ENCODE measurements around the gene MRPL46. TPM values are rescaled to one million over a fixed set of nuclear protein-coding genes. Genes with fewer than 3 reads are reported as not detected.
A peak's percentile ranks its signal among the peaks of the same experiment; 100 is the strongest.

MRPL46 gene
- total and polyA plus RNA-seq, 2 of the 8 experiments (the other 6 are each of a cell fraction or from before 2014, with no cell fraction given), result 17.2 to 24.5 TPM

DNA sequence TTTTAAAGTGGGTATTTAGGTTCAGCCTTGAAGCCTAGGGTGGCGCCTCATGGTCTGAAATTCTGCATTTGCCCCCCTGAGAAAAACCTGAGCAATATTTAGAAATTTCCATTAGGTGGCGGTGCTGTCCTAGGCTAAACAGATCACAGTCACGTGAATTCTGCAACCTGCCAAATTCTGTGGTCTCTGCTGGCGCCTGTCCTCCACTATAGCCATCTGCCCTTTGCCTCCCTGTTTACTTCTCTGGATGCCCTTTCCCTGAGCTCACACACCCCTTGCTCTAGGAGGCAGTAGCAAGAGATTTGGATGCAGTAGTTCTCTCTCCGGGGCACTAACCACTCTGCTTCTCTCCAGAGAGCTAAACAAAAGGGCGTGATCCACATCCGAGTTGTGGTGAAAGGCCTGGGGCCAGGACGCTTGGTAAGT, 9.5 kb upstream of the MRPL46 start:
- Histone ChIP-seq H2BK12ac (ENCODE audit: low read depth, low read length) (no peak overlapping the region), H3K79me1 (ENCODE audit: low read depth, low read length) (no peaks in the 10 kb centered on the region; the same call in 1 of the 2 replicates), H3K4ac (replicated peaks; ENCODE audit: insufficient read length, low read depth, low read length) (no peak overlapping the region), H3K27ac (ENCODE audit: low read depth, low read length) (no peak overlapping the region), H2BK15ac (ENCODE audit: low read length) (0 out of 2 replicates have a peak overlapping the region, but pooled peaks have one; percentile 61), H3K9ac (replicated peaks in 1 of 4; ENCODE audit: extremely low read depth in 1 of 4, low read depth in 3 of 4, low read length in 3 of 4) (no peak overlapping the region), H2BK5ac (ENCODE audit: low read depth, low read length) (no peak overlapping the region; the same call in 1 of the 2 replicates), H2AFZ (ENCODE audit: low read length) (no peak overlapping the region), H4K8ac (ENCODE audit: extremely low read depth, insufficient read depth, low read length) (no peak overlapping the region), H3K27me3 (replicated peaks in 1 of 4; ENCODE audit: control insufficient read depth in 3 of 4, extremely low read depth in 1 of 4, insufficient read depth in 3 of 4, low read length in 3 of 4) (no peaks in the 10 kb centered on the region), H2AK5ac (ENCODE audit: low read depth, low read length) (no peak overlapping the region), H3K23me2 (ENCODE audit: low read depth, low read length) (no peaks in the 10 kb centered on the region), H3K36me3 (ENCODE audit: control insufficient read depth in 2 of 4, insufficient read depth in 4 of 4, low read length in 3 of 4) (peaks cover 2 to 21% (median 16%) of the 10 kb centered on the region in 4 experiments; a peak in 6 of 8 replicates), H3K23ac (ENCODE audit: insufficient read length) (no peak overlapping the region), H3K14ac (ENCODE audit: insufficient read length) (no peak overlapping the region), H3K79me2 (ENCODE audit: control insufficient read depth in 1 of 2, insufficient read depth in 2 of 2, low read length in 2 of 2) (no peaks in the 10 kb centered on the region), H3K18ac (ENCODE audit: extremely low read depth, low read length) (no peak overlapping the region), H4K91ac (replicated peaks; ENCODE audit: insufficient read length, low read length) (no peak overlapping the region), H3K56ac (replicated peaks; ENCODE audit: insufficient read length, low read depth, low read length) (no peak overlapping the region), H3K4me3 (ENCODE audit: extremely low read depth in 1 of 4, insufficient read depth in 2 of 4, low read depth in 3 of 4, low read length in 4 of 4) (no peak overlapping the region), H3K9me3 (ENCODE audit: insufficient read depth in 2 of 2, low read depth in 1 of 2, low read length in 1 of 2) (no peaks in the 10 kb centered on the region), H2BK120ac (replicated peaks; ENCODE audit: low read depth, low read length) (no peak overlapping the region), H3K4me2 (ENCODE audit: insufficient read depth in 1 of 2, low read depth in 2 of 2, low read length in 2 of 2) (no peak overlapping the region), H4K20me1 (replicated peaks in 1 of 2; ENCODE audit: control insufficient read depth in 1 of 2, insufficient read depth in 2 of 2, low read length in 2 of 2) (peaks cover 2 to 7% of the 10 kb centered on the region in 2 experiments), H4K5ac (ENCODE audit: insufficient read length, low read depth, low read length) (no peak overlapping the region), H2BK20ac (ENCODE audit: low read length) (no peak overlapping the region), H3K4me1 (replicated peaks in 1 of 4; ENCODE audit: control insufficient read depth in 3 of 4, insufficient read depth in 4 of 4, low read length in 3 of 4) (no peaks in the 10 kb centered on the region)
- FAIRE-seq, result peak; percentile 90
- ChIA-PET CTCF (ENCODE audit: partially characterized antibody) (interaction anchor here (0.5 to 5.2 kb wide), 21 partner anchors 10 to 358 kb away, joined by 3 to 32 read pairs (median 4); partner anchors contain the start of gene ISG20), POLR2A (ENCODE audit: partially characterized antibody) (interaction anchor here (4.4 kb wide), 1 partner anchor 9 kb away, joined by 25 read pairs; the partner anchor contains the start of genes MRPL46 and MRPS11)
- WGBS, 2 experiments (ENCODE audit: extremely low coverage in 1 of 2, insufficient coverage in 1 of 2, insufficient read length in 1 of 2, insufficient replicate concordance in 2 of 2, low coverage in 1 of 2, low lambda C conversion rate in 2 of 2, missing lambda C conversion rate in 1 of 2), result 67% methylated on average over 8 of the region's 8 CpGs; no CpG with 5 or more reads in 1 of the 2 experiments
- DNase-seq (ENCODE audit: low read depth in 1 of 2, low spot score in 2 of 2), result no peak
- no peak for TF ChIP-seq EZH2 (IDR thresholded peaks at IDR 0.05; ENCODE audit: low read depth, low read length, severe bottlenecking)
- TF ChIP-seq BCL11A (IDR thresholded peaks at IDR 0.05; ENCODE audit: low read depth in 2 of 2, low read length in 2 of 2), result no peak
- no peak for TF ChIP-seq ASH2L (IDR thresholded peaks at IDR 0.05; ENCODE audit: low read length)
- TF ChIP-seq, protein P1, sequence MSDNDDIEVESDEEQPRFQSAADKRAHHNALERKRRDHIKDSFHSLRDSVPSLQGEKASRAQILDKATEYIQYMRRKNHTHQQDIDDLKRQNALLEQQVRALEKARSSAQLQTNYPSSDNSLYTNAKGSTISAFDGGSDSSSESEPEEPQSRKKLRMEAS (IDR thresholded peaks at IDR 0.05), result peak; percentile 36; the same call in 1 of the 2 replicates
- TF ChIP-seq GTF2F1 (IDR thresholded peaks at IDR 0.05; ENCODE audit: borderline replicate concordance, low read depth, low read length), result no peak
- TF ChIP-seq CREB1 (IDR thresholded peaks at IDR 0.05), result no peak
- TF ChIP-seq CEBPB (IDR thresholded peaks at IDR 0.05; ENCODE audit: low read depth, low read length), result no peak
- no peak for TF ChIP-seq EP300 (IDR thresholded peaks at IDR 0.05; ENCODE audit: borderline replicate concordance in 1 of 2, low read depth in 2 of 2, low read length in 2 of 2)
- TF ChIP-seq, protein P2, sequence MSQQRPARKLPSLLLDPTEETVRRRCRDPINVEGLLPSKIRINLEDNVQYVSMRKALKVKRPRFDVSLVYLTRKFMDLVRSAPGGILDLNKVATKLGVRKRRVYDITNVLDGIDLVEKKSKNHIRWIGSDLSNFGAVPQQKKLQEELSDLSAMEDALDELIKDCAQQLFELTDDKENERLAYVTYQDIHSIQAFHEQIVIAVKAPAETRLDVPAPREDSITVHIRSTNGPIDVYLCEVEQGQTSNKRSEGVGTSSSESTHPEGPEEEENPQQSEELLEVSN (IDR thresholded peaks at IDR 0.05), result no peak
- TF ChIP-seq SIN3A (conservative IDR thresholded peaks at IDR 0.05 in 1 of 2, IDR thresholded peaks at IDR 0.05 in 1 of 2; ENCODE audit: low read depth in 1 of 2, low read length in 2 of 2), result peak; percentile 44 to 79; a peak in 1 of 4 replicates
- no peak for TF ChIP-seq NRF1 (IDR thresholded peaks at IDR 0.05; ENCODE audit: low read depth, low read length)
- no peak for TF ChIP-seq CBX5 (IDR thresholded peaks at IDR 0.05; ENCODE audit: low read depth, low read length)

All from H1 (cell line).